HepG2 (cell line): ENCODE measurements around the gene YIPF4. TPM values are rescaled to one million over a fixed set of nuclear protein-coding genes. Genes with fewer than 3 reads are reported as not detected.

Experiments used
- ATAC-seq: fragments of 200-7000 bp; cut with Tn5 transposase; 3 replicates; pipeline ENCODE4 v1.9.1; 2020; ENCODE audit warnings: mild to moderate bottlenecking, moderate library complexity
- BruUV-seq: library from RNA; stranded (reverse); fragments of 400-500 nt; replicated peaks from 2 replicates; lab custom pipeline; 2021; lab: Mats Ljungman, UMichigan
- CTCF ChIA-PET: fragments of 300-600 bp; formaldehyde crosslinking; extraction: SDS; loops from one replicate; lab custom pipeline; 2021; ENCODE audit warnings: low total read pairs, inconsistent platforms, low intra/inter-chr PET ratio; lab: Yijun Ruan, JAX
- POLR2A ChIA-PET: fragments of 350-600 bp; sonication (Branson Sonifier 250); formaldehyde crosslinking; loops from one replicate; lab custom pipeline; 2020; ENCODE audit warnings: antibody characterized with exemption, inconsistent platforms; lab: Yijun Ruan, JAX
- DNase-seq: peaks from one replicate; pipeline ENCODE4 v3.0.0-alpha.2; 2015; ENCODE audit warnings: low spot score
- FAIRE-seq: peaks from 3 replicates; lab custom pipeline; 2011; peaks lifted over from hg19 to GRCh38; lab: Jason Lieb, UNC
- H2AFZ ChIP-seq: one replicate; pipeline ENCODE4 v1.6.1; 2011; ENCODE audit warnings: low read length, inconsistent platforms
- H3K27ac ChIP-seq: fragments of 300-600 bp; 3 replicates; pipeline ENCODE4 v1.8.0; 2011; ENCODE audit warnings: mixed run types, mild to moderate bottlenecking, mixed read lengths, low read length, inconsistent platforms; ENCODE audit not compliant: insufficient read depth; ENCODE audit errors: extremely low read length
- H3K27me3 ChIP-seq, 2 experiments: fragments of 200-600 bp in 1 of 2; 2 replicates in 1 of 2; 3 replicates in 1 of 2; pipeline versions ENCODE4 v1.6.0 to v1.8.0; 2011; ENCODE audit warnings: low read length in 2 of 2, mild to moderate bottlenecking in 2 of 2, moderate library complexity in 2 of 2, inconsistent platforms in 1 of 2; ENCODE audit not compliant: insufficient read depth in 2 of 2, control insufficient read depth in 1 of 2
- H3K36me3 ChIP-seq, 2 experiments: fragments of 200-600 bp in 1 of 2; replicated peaks in 1 of 2; 2 replicates in 1 of 2; 3 replicates in 1 of 2; pipeline versions ENCODE4 v1.5.1 to v1.8.0; 2011; ENCODE audit warnings: low read length in 2 of 2, inconsistent platforms in 1 of 2; ENCODE audit not compliant: insufficient read depth in 2 of 2, control insufficient read depth in 1 of 2
- H3K4me1 ChIP-seq: 2 replicates; pipeline ENCODE4 v1.5.1; 2012; ENCODE audit warnings: low read length, inconsistent platforms; ENCODE audit not compliant: insufficient read depth
- H3K4me2 ChIP-seq: 2 replicates; pipeline ENCODE4 v1.6.0; 2011; ENCODE audit warnings: low read depth, low read length, inconsistent platforms
- H3K4me3 ChIP-seq, 3 experiments: fragments of 200-600 bp in 1 of 3; sonication (generic), shearing (Covaris generic) in 1 of 3; replicated peaks in 1 of 3; 2 replicates each; pipeline ENCODE4 v1.5.1; 2011 to 2016; ENCODE audit warnings: low read length in 3 of 3, inconsistent platforms in 2 of 3, low read depth in 2 of 3, mild to moderate bottlenecking in 2 of 3, control low read depth in 1 of 3, mixed read lengths in 1 of 3; ENCODE audit not compliant: insufficient read depth in 1 of 3
- H3K79me2 ChIP-seq: one replicate; pipeline ENCODE4 v1.6.1; 2011; ENCODE audit warnings: low read length, inconsistent platforms; ENCODE audit not compliant: insufficient read depth
- H3K9ac ChIP-seq: 2 replicates; pipeline ENCODE4 v1.6.0; 2011; ENCODE audit warnings: mild to moderate bottlenecking, low read depth, low read length, inconsistent platforms; ENCODE audit not compliant: insufficient read depth
- H3K9me3 ChIP-seq: 2 replicates; pipeline ENCODE4 v1.5.1; 2012; ENCODE audit warnings: mild to moderate bottlenecking, low read length
- H4K20me1 ChIP-seq: 2 replicates; pipeline ENCODE4 v1.6.0; 2011; ENCODE audit warnings: inconsistent platforms, mild to moderate bottlenecking, low read length, moderate library complexity; ENCODE audit not compliant: insufficient read depth
- BCL3 ChIP-seq: sonication (generic); formaldehyde crosslinking; IDR thresholded peaks from 2 replicates; pipeline ENCODE4 v1.5.1; 2020; ENCODE audit warnings: mild to moderate bottlenecking, missing genetic modification reagents, moderate library complexity
- CBFB ChIP-seq: sonication (generic); formaldehyde crosslinking; IDR thresholded peaks from 2 replicates; pipeline ENCODE4 v1.4.0; 2020; ENCODE audit warnings: missing genetic modification reagents
- DRAP1 ChIP-seq: IDR thresholded peaks from 2 replicates; pipeline ENCODE4 v1.6.1; 2016; ENCODE audit warnings: missing genetic modification reagents, missing compliant biosample characterization
- E2F1 ChIP-seq: sonication (generic); formaldehyde crosslinking; IDR thresholded peaks from 2 replicates; pipeline ENCODE4 v1.5.0; 2020; ENCODE audit warnings: missing genetic modification reagents
- FOXO1 ChIP-seq: sonication (generic); formaldehyde crosslinking; IDR thresholded peaks from 2 replicates; pipeline ENCODE4 v1.4.0; 2020; ENCODE audit warnings: missing genetic modification reagents
- KAT7 ChIP-seq: IDR thresholded peaks from 2 replicates; pipeline ENCODE4 v1.6.1; 2018; ENCODE audit warnings: borderline replicate concordance, missing compliant biosample characterization
- KIAA2018 ChIP-seq: sonication (generic); formaldehyde crosslinking; IDR thresholded peaks from 2 replicates; pipeline ENCODE4 v1.5.0; 2020; ENCODE audit warnings: mild to moderate bottlenecking, missing genetic modification reagents, borderline replicate concordance
- KLF13 ChIP-seq: sonication (generic); formaldehyde crosslinking; IDR thresholded peaks from 2 replicates; pipeline ENCODE4 v1.4.0; 2020; ENCODE audit warnings: mild to moderate bottlenecking, missing genetic modification reagents
- MTF1 ChIP-seq: sonication (generic); formaldehyde crosslinking; IDR thresholded peaks from 2 replicates; pipeline ENCODE4 v1.5.0; 2020; ENCODE audit warnings: missing genetic modification reagents
- NFKB2 ChIP-seq: sonication (generic); formaldehyde crosslinking; IDR thresholded peaks from 2 replicates; pipeline ENCODE4 v1.4.0; 2020; ENCODE audit warnings: missing genetic modification reagents, borderline replicate concordance
- NPAS2 ChIP-seq: sonication (generic); formaldehyde crosslinking; IDR thresholded peaks from 2 replicates; pipeline ENCODE4 v1.8.0; 2022; ENCODE audit warnings: mild to moderate bottlenecking, missing genetic modification reagents, borderline replicate concordance
- TBP ChIP-seq: sonication (generic); formaldehyde crosslinking; IDR thresholded peaks from 2 replicates; pipeline ENCODE4 v1.5.0; 2020; ENCODE audit warnings: missing genetic modification reagents
- ZKSCAN8 ChIP-seq: IDR thresholded peaks from 2 replicates; pipeline ENCODE4 v1.6.1; 2016; ENCODE audit warnings: borderline replicate concordance, missing genetic modification reagents, missing compliant biosample characterization
- ZNF564 ChIP-seq: sonication (generic); formaldehyde crosslinking; IDR thresholded peaks from 2 replicates; pipeline ENCODE4 v1.8.1; 2023; ENCODE audit warnings: mild to moderate bottlenecking, missing genetic modification reagents
- WGBS: methylation state at CpG from one replicate; pipeline ENCODE4 v1.1.6; 2017; ENCODE audit warnings: low lambda C conversion rate; 5-methylcytosine and 5-hydroxymethylcytosine counted together
- in situ Hi-C: cut with HindIII; loops from 2 replicates; pipeline ENCODE4 v1.10.0; 2017; ENCODE audit warnings: low pct_unique_long_range_greater_than_20kb; ENCODE audit not compliant: extremely low pct_ligation_motif_present
- intact Hi-C: fragments of 100-400 bp; cut with micrococcal nuclease; formaldehyde crosslinking; loops from one replicate; pipeline ENCODE4 v1.10.0; 2022; ENCODE audit not compliant: unreplicated experiment
- polyA plus RNA-seq, 8 experiments: library from polyadenylated mRNA; depleted of rRNA in 3 of 8; stranded (reverse) in 7 of 8; unstranded in 1 of 8; fragments of >200 nt; fragmentation: Illumina TruSeq in 4 of 8; extraction: Trizol in 4 of 8; gene quantifications; 2 replicates each; pipeline versions ENCODE4 v1.2.1 to v1.2.3, GENCODE V29; 2011 to 2016; ENCODE audit warnings: low read depth in 4 of 8, missing spikeins in 1 of 8, mixed read lengths in 1 of 8; ENCODE audit not compliant: insufficient read depth in 1 of 8
- total RNA-seq, 5 experiments: library from RNA; depleted of rRNA; stranded (reverse); fragments of >200 nt; fragmentation: Illumina TruSeq; extraction: Trizol; gene quantifications; 2 replicates each; pipeline ENCODE4 v1.2.3, GENCODE V29; 2016; ENCODE audit warnings: low read depth in 1 of 5

Gene YIPF4
- total and polyA plus RNA-seq, 2 of the 13 experiments (the other 11 are each of a cell fraction or from before 2014, with no cell fraction given): 19.0 to 43.9 TPM

GRCh38 chr2:32246911-32247310 lies 30.8 kb upstream of the YIPF4 start (continued):
- TF ChIP-seq KIAA2018: no peak
- no peak for TF ChIP-seq BCL3 (CRISPR knock-in tag)
- TF ChIP-seq NPAS2: no peak

GRCh38 chr2:32248299-32248698 lies 29.4 kb upstream of the YIPF4 start:
- no peak overlapping the region for H3K27ac ChIP-seq
- H3K79me2 ChIP-seq: no peaks in the 10 kb centered on the region
- no peak overlapping the region for H2AFZ ChIP-seq
- H3K36me3 ChIP-seq: no peaks in the 10 kb centered on the region
- peaks cover 22% of the 10 kb centered on the region for H3K4me1 ChIP-seq
- no peaks in the 10 kb centered on the region for H3K9me3 ChIP-seq
- FAIRE-seq: no peak
- H4K20me1 ChIP-seq: no peaks in the 10 kb centered on the region
- no peak for ATAC-seq
- H3K9ac ChIP-seq: no peak overlapping the region
- no peak overlapping the region for H3K4me2 ChIP-seq
- H3K27me3 ChIP-seq: no peaks in the 10 kb centered on the region; a peak in 1 of 5 replicates
- DNase-seq: no peak
- WGBS: 91% methylated on average over 3 of the region's 3 CpGs
- intact Hi-C loops: no loop called here
- CTCF ChIA-PET: no interaction called here
- no peak overlapping the region for H3K4me3 ChIP-seq
- BruUV-seq: no TSS peak
- in situ Hi-C loops: no loop called here
- POLR2A ChIA-PET: no interaction called here
- TF ChIP-seq E2F1 (CRISPR knock-in tag): no peak
- no peak for TF ChIP-seq NFKB2 (CRISPR knock-in tag)
- no peak for TF ChIP-seq KAT7
- no peak for TF ChIP-seq FOXO1 (CRISPR knock-in tag)
- no peak for TF ChIP-seq TBP (CRISPR knock-in tag)
- no peak for TF ChIP-seq KLF13 (CRISPR knock-in tag)
- TF ChIP-seq ZNF564: no peak
- no peak for TF ChIP-seq ZKSCAN8 (CRISPR knock-in tag)
- TF ChIP-seq CBFB: no peak
- TF ChIP-seq DRAP1 (CRISPR knock-in tag): no peak
- no peak for TF ChIP-seq MTF1 (CRISPR knock-in tag)
